HCT116 (cell line): Measurements from ENCODE around the gene LNPEP. TPM values are rescaled to one million over a fixed set of nuclear protein-coding genes. Genes with fewer than 3 reads are reported as not detected.

Experiments used
- ATAC-seq: fragments of 200-7000 bp; cut with Tn5 transposase; 2 replicates; pipeline ENCODE4 v1.9.1; 2020; ENCODE audit warnings: mild to moderate bottlenecking, moderate library complexity
- BruUV-seq: library from RNA; stranded (reverse); fragments of 400-500 nt; replicated peaks from 2 replicates; lab custom pipeline; 2021; lab: Mats Ljungman, UMichigan
- CTCF ChIA-PET: fragments of 300-600 bp; sonication (Branson Sonifier 250); formaldehyde crosslinking; loops from one replicate; lab custom pipeline; 2021; ENCODE audit warnings: antibody characterized with exemption; lab: Charles Lee
- POLR2A ChIA-PET: fragments of 300-600, 350-600 bp; sonication (Branson Sonifier 250); formaldehyde crosslinking; loops from one replicate; lab custom pipeline; 2021; ENCODE audit warnings: antibody characterized with exemption; lab: Charles Lee
- RAD21 ChIA-PET, 2 experiments: fragments of 300-600 bp; sonication (Branson Sonifier 250); formaldehyde crosslinking; loops; one replicate each; lab custom pipeline; 2023; ENCODE audit warnings: low total read pairs in 2 of 2; ENCODE audit not compliant: uncharacterized antibody in 2 of 2, unreplicated experiment in 2 of 2, low non-redundant PET in 1 of 2; lab: Charles Lee
- DNase-seq: peaks from one replicate; pipeline ENCODE4 v3.0.0-alpha.2; 2010; ENCODE audit warnings: low read depth, low spot score
- H2AFZ ChIP-seq: fragments of 200-600 bp; shearing (Covaris generic), sonication (generic); 2 replicates; pipeline ENCODE4 v1.6.1; 2017; ENCODE audit warnings: low read depth, mixed run types, mixed read lengths, antibody characterized with exemption, low read length; ENCODE audit not compliant: poor library complexity, severe bottlenecking
- H3K27ac ChIP-seq: 2 replicates; pipeline ENCODE4 v1.5.1; 2012; ENCODE audit warnings: low read depth, low read length
- H3K27me3 ChIP-seq: fragments of 200-600 bp; sonication (generic); 2 replicates; pipeline ENCODE4 v1.6.1; 2016; ENCODE audit warnings: mixed run types, low read length, mixed read lengths; ENCODE audit not compliant: insufficient read depth
- H3K36me3 ChIP-seq, 2 experiments: fragments of 200-500 bp in 1 of 2; fragments of 200-600 bp in 1 of 2; sonication (Bioruptor generic) in 1 of 2; sonication (generic) in 1 of 2; 2 replicates each; pipeline versions ENCODE4 v1.5.1 to v1.6.1; 2014 to 2016; ENCODE audit warnings: low read length in 2 of 2, inconsistent platforms in 1 of 2, mixed read lengths in 1 of 2, mixed run types in 1 of 2; ENCODE audit not compliant: insufficient read depth in 2 of 2, control insufficient read depth in 1 of 2
- H3K4me1 ChIP-seq, 2 experiments: fragments of 200-600 bp in 1 of 2; sonication (generic) in 1 of 2; 2 replicates each; pipeline versions ENCODE4 v1.5.1 to v1.6.1; 2012 to 2017; ENCODE audit warnings: low read length in 2 of 2, inconsistent platforms in 1 of 2, mild to moderate bottlenecking in 1 of 2, mixed read lengths in 1 of 2, mixed run types in 1 of 2, moderate library complexity in 1 of 2; ENCODE audit not compliant: insufficient read depth in 2 of 2, control insufficient read depth in 1 of 2
- H3K4me2 ChIP-seq: fragments of 200-600 bp; sonication (generic); 2 replicates; pipeline ENCODE4 v1.6.1; 2017; ENCODE audit warnings: mixed run types, low read length, mixed read lengths
- H3K4me3 ChIP-seq, 2 experiments: fragments of 200-600 bp in 1 of 2; sonication (generic) in 1 of 2; replicated peaks in 1 of 2; 2 replicates each; pipeline ENCODE4 v1.5.1; 2011 to 2016; ENCODE audit warnings: low read length in 2 of 2, control low read depth in 1 of 2, low read depth in 1 of 2, mild to moderate bottlenecking in 1 of 2, mixed read lengths in 1 of 2, mixed run types in 1 of 2
- H3K79me2 ChIP-seq: fragments of 200-600 bp; sonication (generic); 2 replicates; pipeline ENCODE4 v1.6.1; 2017; ENCODE audit warnings: mild to moderate bottlenecking, mixed run types, low read length, moderate library complexity, mixed read lengths; ENCODE audit not compliant: insufficient read depth
- H3K9ac ChIP-seq: fragments of 200-600 bp; sonication (generic); 2 replicates; pipeline ENCODE4 v1.6.1; 2016; ENCODE audit warnings: low read length, mixed read lengths
- H3K9me2 ChIP-seq: fragments of 200-600 bp; sonication (generic), shearing (Covaris generic); 2 replicates; pipeline ENCODE4 v1.6.1; 2017; ENCODE audit warnings: mixed run types, mild to moderate bottlenecking, moderate library complexity; ENCODE audit not compliant: insufficient read depth
- H3K9me3 ChIP-seq, 2 experiments: fragments of 200-500 bp in 1 of 2; fragments of 200-600 bp in 1 of 2; sonication (Bioruptor generic) in 1 of 2; sonication (generic) in 1 of 2; 2 replicates each; pipeline ENCODE4 v1.6.1; 2014 to 2017; ENCODE audit warnings: low read length in 2 of 2, mixed read lengths in 2 of 2, inconsistent platforms in 1 of 2, low read depth in 1 of 2, mild to moderate bottlenecking in 1 of 2, mixed run types in 1 of 2, moderate library complexity in 1 of 2; ENCODE audit not compliant: control insufficient read depth in 1 of 2, insufficient read depth in 1 of 2
- H4K20me1 ChIP-seq: fragments of 200-600 bp; sonication (generic), shearing (Covaris generic); 2 replicates; pipeline ENCODE4 v1.6.1; 2017; ENCODE audit warnings: mixed run types, mild to moderate bottlenecking, moderate library complexity; ENCODE audit not compliant: insufficient read depth
- CEBPB ChIP-seq: IDR thresholded peaks from 2 replicates; pipeline ENCODE4 v1.6.1; 2012; ENCODE audit warnings: low read depth
- EGR1 ChIP-seq: IDR thresholded peaks from 2 replicates; pipeline ENCODE4 v1.6.1; 2012; ENCODE audit warnings: low read depth
- ELF1 ChIP-seq: IDR thresholded peaks from 2 replicates; pipeline ENCODE4 v1.6.1; 2012; ENCODE audit warnings: low read depth, borderline replicate concordance
- EZH2 ChIP-seq: fragments of 200-600 bp; sonication (generic); IDR thresholded peaks from 2 replicates; pipeline ENCODE4 v1.6.1; 2017; ENCODE audit warnings: antibody characterized with exemption, mixed run types
- EZH2phosphoT487 ChIP-seq: fragments of 200-600 bp; IDR thresholded peaks from 2 replicates; pipeline ENCODE4 v1.6.1; 2018; ENCODE audit warnings: antibody characterized with exemption, borderline replicate concordance
- FOSL1 ChIP-seq: IDR thresholded peaks from 2 replicates; pipeline ENCODE4 v1.6.1; 2012; ENCODE audit warnings: low read depth
- POLR2A ChIP-seq: IDR thresholded peaks from 2 replicates; pipeline ENCODE4 v1.7.0; 2011; ENCODE audit warnings: borderline replicate concordance; ENCODE audit not compliant: insufficient read depth, insufficient read length; ENCODE audit errors: extremely low read depth
- POLR2AphosphoS5 ChIP-seq: IDR thresholded peaks from 2 replicates; pipeline ENCODE4 v1.6.1; 2011; ENCODE audit warnings: mild to moderate bottlenecking, low read depth, low read length, moderate library complexity
- RAD21 ChIP-seq: IDR thresholded peaks from 2 replicates; pipeline ENCODE4 v1.6.1; 2012; ENCODE audit warnings: low read depth, mild to moderate bottlenecking
- SIN3A ChIP-seq: IDR thresholded peaks from 2 replicates; pipeline ENCODE4 v1.6.1; 2012; ENCODE audit warnings: low read depth
- SRF ChIP-seq: IDR thresholded peaks from 2 replicates; pipeline ENCODE4 v1.6.1; 2012; ENCODE audit warnings: low read depth
- TCF7L2 ChIP-seq: IDR thresholded peaks from 2 replicates; pipeline ENCODE4 v1.7.0; 2011; ENCODE audit warnings: borderline replicate concordance, inconsistent platforms; ENCODE audit not compliant: insufficient read depth, insufficient read length; ENCODE audit errors: extremely low read depth
- YY1 ChIP-seq: IDR thresholded peaks from 2 replicates; pipeline ENCODE4 v1.6.1; 2011; ENCODE audit warnings: low read length, low read depth, moderate library complexity, mild to moderate bottlenecking; ENCODE audit not compliant: insufficient replicate concordance; ENCODE audit errors: extremely low read depth
- ZFX ChIP-seq: fragments of 450-650 bp; IDR thresholded peaks from 2 replicates; pipeline ENCODE4 v1.6.1; 2017
- ZNF274 ChIP-seq: fragments of 200-500 bp; sonication (Bioruptor generic); IDR thresholded peaks from 2 replicates; pipeline ENCODE4 v1.6.1; 2014; ENCODE audit warnings: mild to moderate bottlenecking, low read depth, low read length, inconsistent platforms
- intact Hi-C: fragments of 100-400 bp; cut with micrococcal nuclease; formaldehyde crosslinking; loops from 2 replicates; pipeline ENCODE4 v1.10.0; 2022
- total RNA-seq: library from RNA; stranded (reverse); gene quantifications from one replicate; pipeline ENCODE4 v1.2.1, GENCODE V29; 2021; ENCODE audit not compliant: unreplicated experiment
- TF ChIP-seq, protein P1 (sequence below): IDR thresholded peaks from 2 replicates; pipeline ENCODE4 v1.6.1; 2012
- TF ChIP-seq, protein P2 (sequence below), 3 experiments: fragments of 200-600 bp in 1 of 3; sonication (generic) in 1 of 3; IDR thresholded peaks in 2 of 3; conservative IDR thresholded peaks in 1 of 3; 2 replicates each; pipeline ENCODE4 v1.5.1; 2012 to 2017; ENCODE audit warnings: low read depth in 2 of 3, low read length in 2 of 3, antibody characterized with exemption in 1 of 3, borderline replicate concordance in 1 of 3, control low read depth in 1 of 3, mild to moderate bottlenecking in 1 of 3, mixed read lengths in 1 of 3, mixed run types in 1 of 3, moderate library complexity in 1 of 3; ENCODE audit not compliant: insufficient read depth in 1 of 3

Gene LNPEP
- total RNA-seq, 1 experiment from 2014 or later, result 14.9 TPM

DNA sequence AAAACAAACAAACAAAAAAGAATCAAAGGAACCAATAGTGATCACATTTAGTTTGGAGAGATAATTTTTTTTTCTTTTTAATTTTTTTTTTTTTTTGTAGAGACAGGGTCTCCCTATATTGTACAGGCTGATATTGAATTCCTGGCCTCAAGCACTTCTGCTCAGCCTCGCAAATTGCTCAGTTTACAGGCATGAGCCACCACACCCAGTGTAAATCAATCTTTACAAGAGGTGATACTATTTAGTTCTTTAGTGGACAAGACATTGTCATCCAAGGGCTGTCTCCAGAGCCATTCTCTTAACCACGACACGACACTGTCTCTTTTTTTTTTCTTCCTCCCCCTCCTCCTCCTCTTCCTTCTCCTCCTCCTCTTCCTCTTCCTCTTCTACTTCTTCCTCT lies 30.0 kb upstream of the LNPEP start:
- Histone ChIP-seq H3K27me3 (no peaks in the 10 kb centered on the region), H3K4me3 (no peak overlapping the region), H3K36me3 (no peaks in the 10 kb centered on the region), H3K4me1 (peaks cover 0 to 5% of the 10 kb centered on the region in 2 experiments; a peak in 1 of 4 replicates), H4K20me1 (no peaks in the 10 kb centered on the region), H3K9ac (no peak overlapping the region), H3K9me3 (no peaks in the 10 kb centered on the region), H3K4me2 (no peak overlapping the region), H3K79me2 (no peaks in the 10 kb centered on the region), H3K9me2 (no peaks in the 10 kb centered on the region), H3K27ac (no peak overlapping the region), H2AFZ (no peak overlapping the region)
- BruUV-seq, result no TSS peak
- POLR2A ChIA-PET, result no interaction called here
- CTCF ChIA-PET, result no interaction called here
- DNase-seq (no peak), ATAC-seq (no peak)
- intact Hi-C loops, result no loop called here
- RAD21 ChIA-PET, result no interaction called here
- TF ChIP-seq ZNF274, result no peak
- no peak for TF ChIP-seq FOSL1
- no peak for TF ChIP-seq EZH2
- TF ChIP-seq EZH2phosphoT487, result no peak
- no peak for TF ChIP-seq SIN3A
- TF ChIP-seq SRF, result no peak
- TF ChIP-seq, protein P1, sequence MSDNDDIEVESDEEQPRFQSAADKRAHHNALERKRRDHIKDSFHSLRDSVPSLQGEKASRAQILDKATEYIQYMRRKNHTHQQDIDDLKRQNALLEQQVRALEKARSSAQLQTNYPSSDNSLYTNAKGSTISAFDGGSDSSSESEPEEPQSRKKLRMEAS, result no peak
- TF ChIP-seq EGR1, result no peak
- TF ChIP-seq CEBPB, result no peak
- no peak for TF ChIP-seq ZFX
- no peak for TF ChIP-seq POLR2AphosphoS5
- TF ChIP-seq TCF7L2, result no peak

DNA sequence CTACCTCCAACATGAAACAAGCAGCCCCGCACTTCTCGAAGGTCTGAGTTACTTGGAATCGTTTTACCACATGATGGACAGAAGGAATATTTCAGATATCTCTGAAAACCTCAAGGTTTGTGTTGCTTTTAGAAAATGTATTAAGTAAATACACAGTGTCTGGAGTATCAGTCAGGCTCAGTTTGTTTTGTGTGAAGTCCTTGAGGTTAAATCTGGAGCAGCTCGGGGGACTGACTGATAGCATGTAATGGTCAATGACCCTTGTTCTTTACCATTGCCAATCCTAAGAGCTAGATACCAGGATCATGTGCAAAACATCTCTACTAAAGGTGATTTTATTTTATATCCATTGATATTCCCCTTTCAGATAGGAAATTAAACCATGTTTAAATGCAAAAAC lies 26.9 kb upstream of the LNPEP start:
- BruUV-seq, result no TSS peak
- TF ChIP-seq POLR2AphosphoS5, result no peak
- no peak for TF ChIP-seq POLR2A
- TF ChIP-seq SIN3A, result no peak
- TF ChIP-seq, protein P1, result no peak
- TF ChIP-seq, protein P2, sequence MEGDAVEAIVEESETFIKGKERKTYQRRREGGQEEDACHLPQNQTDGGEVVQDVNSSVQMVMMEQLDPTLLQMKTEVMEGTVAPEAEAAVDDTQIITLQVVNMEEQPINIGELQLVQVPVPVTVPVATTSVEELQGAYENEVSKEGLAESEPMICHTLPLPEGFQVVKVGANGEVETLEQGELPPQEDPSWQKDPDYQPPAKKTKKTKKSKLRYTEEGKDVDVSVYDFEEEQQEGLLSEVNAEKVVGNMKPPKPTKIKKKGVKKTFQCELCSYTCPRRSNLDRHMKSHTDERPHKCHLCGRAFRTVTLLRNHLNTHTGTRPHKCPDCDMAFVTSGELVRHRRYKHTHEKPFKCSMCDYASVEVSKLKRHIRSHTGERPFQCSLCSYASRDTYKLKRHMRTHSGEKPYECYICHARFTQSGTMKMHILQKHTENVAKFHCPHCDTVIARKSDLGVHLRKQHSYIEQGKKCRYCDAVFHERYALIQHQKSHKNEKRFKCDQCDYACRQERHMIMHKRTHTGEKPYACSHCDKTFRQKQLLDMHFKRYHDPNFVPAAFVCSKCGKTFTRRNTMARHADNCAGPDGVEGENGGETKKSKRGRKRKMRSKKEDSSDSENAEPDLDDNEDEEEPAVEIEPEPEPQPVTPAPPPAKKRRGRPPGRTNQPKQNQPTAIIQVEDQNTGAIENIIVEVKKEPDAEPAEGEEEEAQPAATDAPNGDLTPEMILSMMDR (IDR thresholded peaks at IDR 0.05 in 2 of 3, conservative IDR thresholded peaks at IDR 0.05 in 1 of 3; ENCODE audit: borderline replicate concordance in 1 of 3, insufficient read depth in 1 of 3, low read depth in 2 of 3, low read length in 2 of 3), result no peak
- no peak for TF ChIP-seq TCF7L2
- no peak for TF ChIP-seq YY1
- TF ChIP-seq EGR1, result no peak
- no peak for TF ChIP-seq RAD21
- TF ChIP-seq ZNF274, result no peak
- no peak for TF ChIP-seq FOSL1
- TF ChIP-seq ELF1, result no peak
- TF ChIP-seq SRF, result no peak

More for the DNA sequence above, 26.9 kb upstream of the LNPEP start:
- Histone ChIP-seq H2AFZ (no peak overlapping the region), H3K27me3 (no peaks in the 10 kb centered on the region), H3K4me2 (no peak overlapping the region), H3K9me2 (no peaks in the 10 kb centered on the region), H3K27ac (no peak overlapping the region), H4K20me1 (no peaks in the 10 kb centered on the region), H3K4me3 (no peak overlapping the region), H3K79me2 (no peaks in the 10 kb centered on the region), H3K9me3 (no peaks in the 10 kb centered on the region), H3K36me3 (no peaks in the 10 kb centered on the region), H3K4me1 (peaks cover 0 to 5% of the 10 kb centered on the region in 2 experiments; a peak in 1 of 4 replicates), H3K9ac (no peak overlapping the region)
- CTCF ChIA-PET, result no interaction called here
- intact Hi-C loops, result no loop called here
- no peak for DNase-seq
- POLR2A ChIA-PET, result no interaction called here
- no peak for ATAC-seq
- RAD21 ChIA-PET, result no interaction called here
